ENCODE results near the gene SPINK5. TPM values are rescaled to one million over a fixed set of nuclear protein-coding genes. Genes with fewer than 3 reads are reported as not detected.

The SPINK5 gene
- polyA plus RNA-seq, 4 donors = 0.53 to 1.1 (median 0.78) TPM

DNA sequence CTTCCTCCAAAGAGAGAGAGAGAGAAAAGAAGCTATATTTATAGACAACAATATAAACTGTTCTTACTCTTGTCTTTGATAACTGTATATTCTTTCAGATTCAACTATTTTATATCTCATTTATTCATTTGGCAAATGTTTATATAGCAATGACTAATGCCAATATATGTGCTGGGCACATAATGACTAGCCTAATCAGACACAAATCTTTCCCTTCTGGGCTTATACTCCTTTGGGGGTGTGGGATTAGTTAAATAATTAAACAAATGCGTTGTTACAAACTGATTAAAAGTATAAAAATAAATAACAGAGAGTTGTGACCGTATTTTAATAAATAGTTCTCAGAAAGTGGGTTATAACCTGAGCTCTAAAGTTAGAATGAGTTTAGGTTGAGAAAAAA is 108.6 kb downstream of the SPINK5 start:
- Histone ChIP-seq H3K36me3 (ENCODE audit: control insufficient read depth in 3 of 3, insufficient read depth in 2 of 3, low read depth in 1 of 3, low read length in 3 of 3) (no peaks in the 10 kb centered on the region), H3K9me3 (ENCODE audit: control insufficient read depth in 2 of 2, insufficient read depth in 1 of 2, low read depth in 1 of 2, low read length in 1 of 2) (no peaks in the 10 kb centered on the region), H3K4me3 (ENCODE audit: low read depth in 1 of 3, low read length in 3 of 3) (no peak overlapping the region), H3K27me3 (ENCODE audit: control insufficient read depth in 3 of 3, insufficient read depth in 3 of 3, low read length in 3 of 3) (no peaks in the 10 kb centered on the region), H3K27ac (ENCODE audit: low read depth in 1 of 3, low read length in 2 of 3) (no peak overlapping the region), H3K4me1 (ENCODE audit: control insufficient read depth in 3 of 3, insufficient read depth in 2 of 3, low read depth in 1 of 3, low read length in 2 of 3) (no peaks in the 10 kb centered on the region)
- no peak for FAIRE-seq
- 45 to 71% (median 53%) methylated on average over 2 of the region's 2 CpGs for WGBS, 3 donors
- DNase-seq = no peak

DNA sequence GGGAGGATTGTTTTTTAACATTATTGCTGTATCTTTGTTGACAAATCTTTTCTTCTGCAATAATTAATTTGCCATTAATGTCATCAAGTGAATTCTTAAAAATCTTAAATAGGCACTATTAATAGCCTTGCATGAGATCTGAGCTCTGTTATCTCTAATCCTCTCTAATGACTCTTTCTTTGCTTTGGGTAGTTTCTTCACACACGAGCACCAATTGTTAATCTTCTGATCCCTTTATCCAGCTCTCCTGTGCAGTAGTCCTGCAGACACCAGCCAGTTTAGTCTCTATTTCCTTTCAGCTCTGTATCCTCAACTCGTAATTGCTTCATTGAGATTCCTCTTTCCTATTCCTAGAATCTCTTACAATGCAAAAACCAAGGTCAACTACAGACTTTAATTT is 112.7 kb downstream of the SPINK5 start:
- Histone ChIP-seq H3K36me3 (ENCODE audit: control insufficient read depth in 3 of 3, insufficient read depth in 2 of 3, low read depth in 1 of 3, low read length in 3 of 3) (no peaks in the 10 kb centered on the region), H3K27me3 (ENCODE audit: control insufficient read depth in 3 of 3, insufficient read depth in 3 of 3, low read length in 3 of 3) (no peaks in the 10 kb centered on the region), H3K4me3 (ENCODE audit: low read depth in 1 of 3, low read length in 3 of 3) (no peak overlapping the region), H3K4me1 (ENCODE audit: control insufficient read depth in 3 of 3, insufficient read depth in 2 of 3, low read depth in 1 of 3, low read length in 2 of 3) (no peaks in the 10 kb centered on the region), H3K27ac (ENCODE audit: low read depth in 1 of 3, low read length in 2 of 3) (no peak overlapping the region), H3K9me3 (ENCODE audit: control insufficient read depth in 2 of 2, insufficient read depth in 1 of 2, low read depth in 1 of 2, low read length in 1 of 2) (no peaks in the 10 kb centered on the region)
- FAIRE-seq (no peak), DNase-seq (no peak)
- WGBS, 3 donors = 21 to 42% (median 26%) methylated on average over 2 of the region's 2 CpGs

DNA sequence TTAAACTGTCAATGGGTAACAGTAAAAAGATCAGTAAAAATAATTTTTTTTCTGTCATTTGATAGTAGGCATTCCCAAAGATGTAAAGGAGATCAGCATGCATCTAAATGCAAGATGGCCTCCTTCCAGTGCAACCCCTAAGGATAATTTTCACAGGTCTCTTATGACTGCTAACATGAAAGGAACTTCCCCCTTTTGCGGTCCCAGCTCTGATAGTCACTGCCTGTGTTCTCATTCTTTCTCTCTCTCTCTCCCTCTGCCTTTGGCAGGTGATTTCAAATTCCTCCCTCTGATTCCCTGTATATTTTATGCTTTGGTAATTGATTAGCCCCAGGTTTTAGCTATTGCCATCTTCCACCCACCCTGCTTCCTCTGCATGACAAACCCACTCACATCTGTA is 113.4 kb downstream of the SPINK5 start:
- WGBS, 3 donors = 55 to 73% (median 65%) methylated on average over 1 of the region's 1 CpG
- no peaks in the 10 kb centered on the region for H3K9me3 ChIP-seq (ENCODE audit: control insufficient read depth in 2 of 2, insufficient read depth in 1 of 2, low read depth in 1 of 2, low read length in 1 of 2)
- FAIRE-seq (no peak), DNase-seq (no peak)
- H3K27ac ChIP-seq (ENCODE audit: low read depth in 1 of 3, low read length in 2 of 3) = no peak overlapping the region
- H3K27me3 ChIP-seq (ENCODE audit: control insufficient read depth in 3 of 3, insufficient read depth in 3 of 3, low read length in 3 of 3) = no peaks in the 10 kb centered on the region
- H3K4me3 ChIP-seq (ENCODE audit: low read depth in 1 of 3, low read length in 3 of 3) = no peak overlapping the region
- H3K4me1 ChIP-seq (ENCODE audit: control insufficient read depth in 3 of 3, insufficient read depth in 2 of 3, low read depth in 1 of 3, low read length in 2 of 3) = no peaks in the 10 kb centered on the region
- no peaks in the 10 kb centered on the region for H3K36me3 ChIP-seq (ENCODE audit: control insufficient read depth in 3 of 3, insufficient read depth in 2 of 3, low read depth in 1 of 3, low read length in 3 of 3)

DNA sequence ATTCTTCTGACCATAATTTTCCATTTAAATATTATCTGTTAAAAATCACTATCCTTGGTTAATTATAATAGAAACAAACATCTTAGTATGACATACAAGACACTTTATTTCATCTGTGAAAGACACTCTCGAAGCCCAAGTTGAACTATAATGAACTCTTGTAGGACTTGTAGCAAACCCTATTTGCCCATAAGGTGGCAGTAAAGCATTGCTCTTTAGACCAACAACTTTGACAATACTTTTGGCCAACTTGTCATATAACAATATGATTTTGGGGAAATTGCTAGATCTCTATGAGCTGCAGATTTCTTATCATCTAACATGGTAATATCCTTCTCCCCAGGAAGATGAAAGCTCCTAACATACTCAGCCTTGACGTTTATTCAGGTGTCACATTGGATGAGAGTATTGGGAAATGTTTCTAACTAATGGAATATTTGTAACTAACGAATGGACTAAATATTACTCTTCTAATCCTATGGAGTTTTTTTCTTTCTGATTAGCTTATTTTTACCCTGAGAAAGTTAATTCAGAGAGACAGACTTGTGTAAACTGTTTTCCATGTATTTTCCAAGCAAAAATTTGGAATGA is 115.5 kb downstream of the SPINK5 start:
- peak; percentile 54 to 70 for DNase-seq
- FAIRE-seq = peak; percentile 87
- WGBS, 3 donors = 34 to 38% (median 36%) methylated on average over 3 of the region's 3 CpGs
- H3K27me3 ChIP-seq (ENCODE audit: control insufficient read depth in 3 of 3, insufficient read depth in 3 of 3, low read length in 3 of 3) = no peaks in the 10 kb centered on the region
- no peaks in the 10 kb centered on the region for H3K36me3 ChIP-seq (ENCODE audit: control insufficient read depth in 3 of 3, insufficient read depth in 2 of 3, low read depth in 1 of 3, low read length in 3 of 3)
- H3K4me1 ChIP-seq (ENCODE audit: control insufficient read depth in 3 of 3, insufficient read depth in 2 of 3, low read depth in 1 of 3, low read length in 2 of 3) = no peaks in the 10 kb centered on the region
- H3K9me3 ChIP-seq (ENCODE audit: control insufficient read depth in 2 of 2, insufficient read depth in 1 of 2, low read depth in 1 of 2, low read length in 1 of 2) = no peaks in the 10 kb centered on the region
- no peak overlapping the region for H3K4me3 ChIP-seq (ENCODE audit: low read depth in 1 of 3, low read length in 3 of 3)
- no peak overlapping the region for H3K27ac ChIP-seq (ENCODE audit: low read depth in 1 of 3, low read length in 2 of 3)

DNA sequence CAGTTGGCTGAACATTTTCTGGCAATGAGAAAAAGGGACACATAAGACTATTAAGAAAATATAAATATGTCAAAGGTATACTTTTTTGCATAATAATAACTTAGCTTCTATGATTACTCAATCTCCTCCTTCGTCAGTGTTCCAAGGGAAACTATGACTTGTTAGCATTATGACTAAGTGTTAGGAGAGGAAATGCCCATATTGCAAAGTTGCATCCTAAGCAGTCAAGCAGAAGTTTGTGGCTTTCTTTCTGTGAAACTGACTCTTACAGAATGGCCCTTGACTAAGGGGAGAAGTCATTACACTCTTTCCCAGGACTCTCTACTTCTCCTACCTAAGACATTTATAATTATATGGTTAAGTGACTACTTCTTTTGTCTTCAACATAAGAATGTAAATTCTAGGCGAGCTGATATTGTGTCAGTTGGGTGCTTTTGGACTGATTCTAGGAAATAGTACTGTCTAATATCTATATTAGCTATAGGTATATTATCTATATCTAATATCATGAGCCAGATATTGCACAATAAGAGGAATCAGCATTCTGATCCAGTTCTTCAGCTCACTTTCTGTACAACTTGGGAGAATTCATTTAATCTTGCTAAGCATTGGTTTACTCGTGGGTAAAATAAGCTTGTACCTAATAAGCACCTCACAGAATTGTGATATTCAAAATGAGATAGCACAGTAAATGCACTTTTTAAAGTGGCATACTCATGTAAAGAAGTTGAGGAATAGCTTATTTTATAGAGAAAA is 122.6 kb downstream of the SPINK5 start:
- H3K27me3 ChIP-seq (ENCODE audit: control insufficient read depth in 3 of 3, insufficient read depth in 3 of 3, low read length in 3 of 3) = no peaks in the 10 kb centered on the region
- WGBS, 3 donors = 49 to 67% (median 65%) methylated on average over 3 of the region's 3 CpGs
- H3K4me3 ChIP-seq (ENCODE audit: low read depth in 1 of 3, low read length in 3 of 3) = no peak overlapping the region
- FAIRE-seq (no peak), DNase-seq (no peak)
- H3K9me3 ChIP-seq (ENCODE audit: control insufficient read depth in 2 of 2, insufficient read depth in 1 of 2, low read depth in 1 of 2, low read length in 1 of 2) = no peaks in the 10 kb centered on the region
- H3K27ac ChIP-seq (ENCODE audit: low read depth in 1 of 3, low read length in 2 of 3) = no peak overlapping the region
- no peaks in the 10 kb centered on the region for H3K4me1 ChIP-seq (ENCODE audit: control insufficient read depth in 3 of 3, insufficient read depth in 2 of 3, low read depth in 1 of 3, low read length in 2 of 3)
- H3K36me3 ChIP-seq (ENCODE audit: control insufficient read depth in 3 of 3, insufficient read depth in 2 of 3, low read depth in 1 of 3, low read length in 3 of 3) = no peaks in the 10 kb centered on the region

Other genes starting within 250 kb of the SPINK5 start
- gene SPINK1, start 232.3 kb upstream of the SPINK5 start, polyA plus RNA-seq = 1,000 to 10,000 TPM in 2 of 4 donors, 100 to 1,000 TPM in 2; 258 to 1,597 (median 831) TPM
- 1 to 10 TPM in 1 of 4 donors, not detected in 3; 4.5 TPM for gene SCGB3A2, start 185.3 kb upstream of the SPINK5 start, polyA plus RNA-seq
- gene C5orf46, start 157.4 kb upstream of the SPINK5 start, polyA plus RNA-seq = not detected
- gene SPINK14, start 104.6 kb downstream of the SPINK5 start, polyA plus RNA-seq = not detected
- not detected for gene SPINK6, start 139.1 kb downstream of the SPINK5 start, polyA plus RNA-seq
- gene MARCOL, start 174.5 kb downstream of the SPINK5 start, polyA plus RNA-seq = under 1 TPM in 1 of 4 donors, not detected in 3; 0.09 TPM
- gene SPINK13, start 204.8 kb downstream of the SPINK5 start, polyA plus RNA-seq = under 1 TPM in 1 of 4 donors, not detected in 3; 0.18 TPM
- under 1 TPM in 2 of 4 donors, not detected in 2; 0.32 to 0.43 TPM for gene SPINK7, start 248.4 kb downstream of the SPINK5 start, polyA plus RNA-seq

Measured in small intestine (tissue), 7 donors.